Measurements from ENCODE around the gene DCXR.
A peak's percentile ranks its signal among the peaks of the same experiment; 100 is the strongest.

The DCXR gene

DNA sequence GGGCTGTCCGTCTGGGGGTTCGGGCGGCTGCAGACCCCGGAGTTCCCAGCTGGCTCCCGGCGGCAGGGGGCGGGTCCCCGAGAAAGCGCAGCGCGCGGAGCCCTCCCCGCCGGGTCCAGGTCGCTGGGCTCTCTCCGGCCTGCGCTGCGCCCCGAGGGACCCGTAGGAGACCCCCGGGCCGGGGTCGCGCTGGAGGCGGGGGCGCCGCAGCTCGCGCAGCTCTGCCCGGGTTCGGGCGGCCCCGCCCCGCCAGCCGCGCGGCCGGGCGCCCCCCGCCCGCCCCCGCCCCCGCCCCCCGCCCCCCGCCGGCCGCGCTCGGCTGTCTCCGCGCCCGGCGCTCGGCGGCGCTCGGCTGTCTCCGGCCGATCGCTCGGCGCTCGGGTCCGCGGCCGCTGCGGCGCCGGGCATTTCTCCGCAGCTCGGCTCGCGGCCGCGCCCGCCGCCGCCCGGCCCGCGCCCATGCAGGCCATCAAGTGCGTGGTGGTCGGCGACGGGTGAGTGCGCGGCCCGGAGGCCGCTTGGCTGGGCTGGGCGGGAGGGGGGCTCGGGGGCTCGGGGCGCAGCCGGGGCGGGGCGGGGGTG is 6.1 kb downstream of the DCXR start, which contains the start of gene RAC3:
TSS of gene RAC3 (plus strand) at position 376 of the 582 bp plus-strand sequence. CDS start at position 460, 84 bp downstream.
- Histone ChIP-seq H3K27me3 (ENCODE audit: control insufficient read depth in 1 of 2, insufficient read depth in 2 of 2, low read length in 2 of 2) (peaks cover 13 to 25% of the 10 kb centered on the region in 2 donors), H3K27ac (ENCODE audit: low read depth, low read length) (no peak within 1 kb of the TSS), H3K9me3 (ENCODE audit: low read length) (no peaks in the 10 kb centered on the region), H3K4me1 (ENCODE audit: insufficient read depth, low read length) (peaks cover 13% of the 10 kb centered on the region), H3K4me3 (ENCODE audit: low read depth in 1 of 2, low read length in 2 of 2) (peak within 1 kb of the TSS; percentile 27 to 32), H3K36me3 (ENCODE audit: insufficient read depth, low read length) (no peaks in the 10 kb centered on the region), H3K9ac (ENCODE audit: low read length) (no peak within 1 kb of the TSS)

- Histone ChIP-seq H3K27me3 (ENCODE audit: control insufficient read depth in 1 of 2, insufficient read depth in 2 of 2, low read length in 2 of 2) (peaks cover 13 to 25% of the 10 kb centered on the region in 2 donors), H3K9me3 (ENCODE audit: low read length) (no peaks in the 10 kb centered on the region), H3K9ac (ENCODE audit: low read length) (no peak overlapping the region), H3K27ac (ENCODE audit: low read depth, low read length) (no peak overlapping the region), H3K4me1 (ENCODE audit: insufficient read depth, low read length) (peaks cover 6% of the 10 kb centered on the region), H3K36me3 (ENCODE audit: insufficient read depth, low read length) (no peaks in the 10 kb centered on the region), H3K4me3 (ENCODE audit: low read depth in 1 of 2, low read length in 2 of 2) (peak overlapping the region; percentile 27 to 32)
Observed at GRCh38 chr17:82030470-82031302, 6.8 kb downstream of the DCXR start.

DNA sequence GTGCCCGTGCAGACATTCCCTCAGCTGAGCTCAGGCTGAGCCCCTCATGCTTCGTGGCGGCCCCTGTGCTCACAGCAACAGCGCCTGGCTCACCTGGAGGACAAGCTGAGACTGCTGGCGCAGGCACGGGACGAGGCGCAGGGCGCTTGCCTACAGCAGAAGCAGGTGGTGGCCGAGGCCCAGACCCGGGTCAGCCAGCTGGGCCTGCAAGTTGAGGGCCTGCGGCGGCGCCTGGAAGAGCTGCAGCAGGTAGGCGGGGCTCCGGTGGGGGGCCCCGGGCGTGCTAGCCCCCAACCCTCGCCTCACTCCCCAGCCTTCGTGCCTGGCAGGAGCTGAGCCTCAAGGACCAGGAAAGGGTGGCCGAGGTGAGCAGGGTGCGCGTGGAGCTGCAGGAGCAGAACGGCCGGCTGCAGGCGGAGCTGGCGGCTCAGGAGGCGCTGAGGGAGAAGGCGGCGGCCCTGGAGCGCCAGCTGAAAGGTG is 7.5 kb downstream of the DCXR start:
- no peak overlapping the region for H3K9ac ChIP-seq (ENCODE audit: low read length)
- no peak overlapping the region for H3K27ac ChIP-seq (ENCODE audit: low read depth, low read length)

GRCh38 chr17:82029391-82029790 is 8.1 kb downstream of the DCXR start:
- H3K36me3 ChIP-seq (ENCODE audit: insufficient read depth, low read length) = no peaks in the 10 kb centered on the region
- no peak overlapping the region for H3K27ac ChIP-seq (ENCODE audit: low read depth, low read length)
- H3K4me1 ChIP-seq (ENCODE audit: insufficient read depth, low read length) = peaks cover 5% of the 10 kb centered on the region
- no peak overlapping the region for H3K9ac ChIP-seq (ENCODE audit: low read length)
- no peaks in the 10 kb centered on the region for H3K9me3 ChIP-seq (ENCODE audit: low read length)
- no peak overlapping the region for H3K4me3 ChIP-seq (ENCODE audit: low read depth in 1 of 2, low read length in 2 of 2)
- H3K27me3 ChIP-seq (ENCODE audit: control insufficient read depth in 1 of 2, insufficient read depth in 2 of 2, low read length in 2 of 2) = peaks cover 13 to 25% of the 10 kb centered on the region in 2 donors

More for the DNA sequence above, 7.5 kb downstream of the DCXR start:
- H3K4me1 ChIP-seq (ENCODE audit: insufficient read depth, low read length) = peaks cover 5% of the 10 kb centered on the region
- H3K36me3 ChIP-seq (ENCODE audit: insufficient read depth, low read length) = no peaks in the 10 kb centered on the region
- no peak overlapping the region for H3K4me3 ChIP-seq (ENCODE audit: low read depth in 1 of 2, low read length in 2 of 2)
- no peaks in the 10 kb centered on the region for H3K9me3 ChIP-seq (ENCODE audit: low read length)
- H3K27me3 ChIP-seq (ENCODE audit: control insufficient read depth in 1 of 2, insufficient read depth in 2 of 2, low read length in 2 of 2) = peaks cover 13 to 25% of the 10 kb centered on the region in 2 donors

DNA sequence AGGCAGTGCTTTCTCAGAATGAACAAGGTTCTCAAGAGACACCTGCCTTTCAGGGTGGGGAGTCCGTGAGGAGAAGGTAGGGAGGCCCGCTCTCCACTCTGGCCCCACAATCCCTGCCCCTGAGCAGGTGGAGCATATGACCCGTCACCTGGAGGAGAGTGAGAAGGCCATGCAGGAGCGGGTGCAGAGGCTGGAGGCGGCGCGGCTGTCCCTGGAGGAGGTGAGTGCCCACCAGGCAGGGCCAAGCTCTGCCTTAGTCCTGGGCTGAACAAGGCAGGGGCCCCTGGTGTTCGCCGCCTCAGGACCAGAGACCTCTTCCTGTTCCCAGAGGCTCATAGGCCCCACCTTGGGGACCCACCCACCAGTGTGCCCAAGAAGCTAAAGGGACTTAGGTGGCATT is 8.5 kb downstream of the DCXR start:
- Histone ChIP-seq H3K4me1 (ENCODE audit: insufficient read depth, low read length) (peaks cover 10% of the 10 kb centered on the region), H3K36me3 (ENCODE audit: insufficient read depth, low read length) (no peaks in the 10 kb centered on the region), H3K9ac (ENCODE audit: low read length) (no peak overlapping the region), H3K9me3 (ENCODE audit: low read length) (no peaks in the 10 kb centered on the region), H3K27me3 (ENCODE audit: control insufficient read depth in 1 of 2, insufficient read depth in 2 of 2, low read length in 2 of 2) (peaks cover 13 to 25% of the 10 kb centered on the region in 2 donors), H3K4me3 (ENCODE audit: low read depth in 1 of 2, low read length in 2 of 2) (no peak overlapping the region), H3K27ac (ENCODE audit: low read depth, low read length) (no peak overlapping the region)

DNA sequence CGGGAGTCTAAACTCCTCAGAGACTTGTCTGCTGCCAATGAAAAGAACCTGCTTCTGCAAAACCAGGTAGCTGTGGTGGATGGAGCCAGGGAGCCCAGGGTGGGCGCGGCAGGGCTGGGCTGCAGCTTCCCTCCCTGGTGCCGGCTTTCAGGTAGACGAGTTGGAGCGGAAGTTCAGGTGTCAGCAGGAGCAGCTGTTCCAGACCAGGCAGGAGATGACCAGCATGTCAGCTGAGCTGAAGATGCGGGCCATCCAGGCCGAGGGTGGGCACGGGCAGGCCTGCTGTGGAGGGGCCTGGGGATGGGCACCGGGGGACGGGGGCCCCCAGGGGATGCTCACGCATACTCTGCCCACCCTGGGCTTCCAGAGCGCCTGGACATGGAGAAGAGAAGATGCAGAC is 9.3 kb downstream of the DCXR start:
- Histone ChIP-seq H3K4me1 (ENCODE audit: insufficient read depth, low read length) (peaks cover 14% of the 10 kb centered on the region), H3K9ac (ENCODE audit: low read length) (no peak overlapping the region), H3K4me3 (ENCODE audit: low read depth in 1 of 2, low read length in 2 of 2) (no peak overlapping the region), H3K27me3 (ENCODE audit: control insufficient read depth in 1 of 2, insufficient read depth in 2 of 2, low read length in 2 of 2) (peaks cover 13 to 20% of the 10 kb centered on the region in 2 donors), H3K36me3 (ENCODE audit: insufficient read depth, low read length) (no peaks in the 10 kb centered on the region), H3K9me3 (ENCODE audit: low read length) (no peaks in the 10 kb centered on the region), H3K27ac (ENCODE audit: low read depth, low read length) (no peak overlapping the region)

DNA sequence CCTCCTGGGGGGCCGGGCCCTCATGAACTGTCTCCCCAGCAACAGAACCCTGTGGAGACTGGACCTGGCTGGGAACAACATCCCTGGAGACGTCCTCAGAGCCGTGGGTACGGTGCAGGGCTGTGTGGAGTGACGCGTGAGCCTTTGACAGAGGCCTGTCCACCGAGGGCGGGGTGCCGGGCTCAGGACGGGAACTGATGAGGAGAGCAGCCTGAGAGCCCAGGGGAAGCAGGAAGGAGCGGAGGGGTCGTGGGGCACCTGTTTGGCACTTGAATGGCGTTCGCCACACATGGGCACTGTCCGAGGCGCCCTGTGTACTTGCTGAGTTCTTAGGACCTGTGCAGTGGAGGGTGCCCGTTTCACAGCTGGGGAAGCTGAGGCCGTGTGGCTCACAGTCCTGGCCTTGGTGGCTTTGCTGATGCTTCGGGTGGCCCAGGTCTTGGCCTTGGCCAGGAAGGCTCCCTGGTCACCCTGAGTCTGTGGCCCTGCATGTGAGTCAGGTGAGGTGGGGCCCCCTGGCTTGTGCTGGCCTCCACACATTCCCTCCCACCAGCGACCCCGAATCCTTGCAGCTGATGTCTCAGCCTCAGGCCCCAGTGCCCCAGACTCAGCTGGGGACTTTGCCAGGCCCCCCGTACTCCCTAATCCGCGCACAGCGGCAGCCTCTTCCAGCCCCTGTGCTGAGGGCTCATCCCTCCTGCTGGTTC is 11.9 kb downstream of the DCXR start:
- Histone ChIP-seq H3K27ac (ENCODE audit: low read depth, low read length) (no peak overlapping the region), H3K9me3 (ENCODE audit: low read length) (no peaks in the 10 kb centered on the region), H3K4me1 (ENCODE audit: insufficient read depth, low read length) (peaks cover 30% of the 10 kb centered on the region), H3K27me3 (ENCODE audit: control insufficient read depth in 1 of 2, insufficient read depth in 2 of 2, low read length in 2 of 2) (no peaks in the 10 kb centered on the region), H3K36me3 (ENCODE audit: insufficient read depth, low read length) (no peaks in the 10 kb centered on the region), H3K4me3 (ENCODE audit: low read depth in 1 of 2, low read length in 2 of 2) (no peak overlapping the region), H3K9ac (ENCODE audit: low read length) (no peak overlapping the region)

GRCh38 chr17:82024859-82025258 is 12.6 kb downstream of the DCXR start:
- Histone ChIP-seq H3K4me1 (ENCODE audit: insufficient read depth, low read length) (peaks cover 25% of the 10 kb centered on the region), H3K36me3 (ENCODE audit: insufficient read depth, low read length) (no peaks in the 10 kb centered on the region), H3K4me3 (ENCODE audit: low read depth in 1 of 2, low read length in 2 of 2) (no peak overlapping the region), H3K9ac (ENCODE audit: low read length) (no peak overlapping the region), H3K9me3 (ENCODE audit: low read length) (no peaks in the 10 kb centered on the region), H3K27me3 (ENCODE audit: control insufficient read depth in 1 of 2, insufficient read depth in 2 of 2, low read length in 2 of 2) (no peaks in the 10 kb centered on the region), H3K27ac (ENCODE audit: low read depth, low read length) (no peak overlapping the region)

DNA sequence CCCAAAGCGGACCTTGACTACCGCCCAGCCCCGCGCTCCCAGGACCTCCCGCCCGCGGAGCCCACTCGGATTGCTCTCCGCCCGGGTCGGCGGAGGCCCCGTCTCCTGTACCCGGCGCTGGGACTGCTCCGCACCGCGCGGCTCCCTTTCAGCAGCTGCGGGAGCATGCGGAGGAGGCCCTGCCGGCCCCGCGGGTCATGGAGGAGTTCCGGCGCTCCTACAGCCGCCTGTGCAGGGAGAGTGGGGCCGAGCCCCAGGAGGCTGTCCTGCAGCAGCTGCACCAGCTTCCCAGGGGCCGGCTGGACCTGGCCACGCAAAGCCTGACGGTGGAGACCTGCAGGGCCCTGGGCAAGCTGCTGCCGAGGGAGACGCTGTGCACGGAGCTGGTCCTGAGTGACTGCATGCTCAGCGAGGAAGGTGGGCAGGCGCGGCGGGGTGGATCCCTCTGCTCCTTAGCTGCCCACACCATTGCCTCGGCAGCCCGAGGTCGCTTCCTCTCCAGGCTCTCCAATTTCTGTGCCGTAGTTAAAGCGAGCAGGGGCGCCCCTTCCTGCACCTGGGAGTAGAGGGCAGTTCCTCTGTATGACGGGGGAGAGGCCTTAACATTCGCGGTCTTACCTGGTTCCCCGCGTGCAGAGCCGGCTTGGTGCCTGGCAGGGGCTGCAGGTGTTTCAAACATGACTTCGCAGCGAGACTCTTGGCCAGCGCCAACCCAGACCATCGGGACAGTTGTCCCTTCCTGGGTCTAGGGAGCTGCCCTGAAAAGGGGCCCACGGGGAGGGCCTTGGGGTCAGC is 13.9 kb downstream of the DCXR start:
- Histone ChIP-seq H3K27me3 (ENCODE audit: control insufficient read depth in 1 of 2, insufficient read depth in 2 of 2, low read length in 2 of 2) (no peaks in the 10 kb centered on the region), H3K36me3 (ENCODE audit: insufficient read depth, low read length) (no peaks in the 10 kb centered on the region), H3K9me3 (ENCODE audit: low read length) (no peaks in the 10 kb centered on the region), H3K27ac (ENCODE audit: low read depth, low read length) (no peak overlapping the region), H3K4me1 (ENCODE audit: insufficient read depth, low read length) (peaks cover 24% of the 10 kb centered on the region), H3K9ac (ENCODE audit: low read length) (no peak overlapping the region), H3K4me3 (ENCODE audit: low read depth in 1 of 2, low read length in 2 of 2) (peak overlapping the region; percentile 63 to 66)

DNA sequence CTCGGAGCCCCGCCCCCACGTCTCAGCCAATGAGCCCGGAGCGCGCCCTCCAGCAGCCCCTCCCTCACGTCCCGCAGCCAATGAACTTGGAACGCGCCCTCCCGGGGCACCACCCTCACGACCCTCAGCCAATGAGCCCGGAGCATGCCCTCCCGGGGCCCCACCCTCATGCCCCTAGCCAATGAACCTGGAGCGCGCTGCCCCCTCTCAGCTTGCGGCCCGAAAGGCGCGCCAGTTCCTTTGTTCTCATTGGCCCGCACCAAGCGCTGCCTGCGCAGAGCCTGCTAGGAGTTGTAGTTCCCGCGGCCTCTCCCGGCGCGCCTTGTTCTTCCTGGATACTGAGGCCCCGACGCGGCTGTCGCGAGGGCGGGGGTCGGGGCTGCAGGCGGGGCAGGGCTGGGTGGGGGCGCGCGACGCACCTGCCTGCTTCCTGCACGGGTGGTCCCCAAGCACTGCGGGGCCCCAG is 14.5 kb downstream of the DCXR start, which contains the start of gene LRRC45:
TSS of gene LRRC45 (plus strand) at position 325 of the 466 bp plus-strand sequence. CDS start 339 bp downstream, outside the sequence.
- peak within 1 kb of the TSS; percentile 49 for H3K27ac ChIP-seq (ENCODE audit: low read depth, low read length)
- no peaks in the 10 kb centered on the region for H3K36me3 ChIP-seq (ENCODE audit: insufficient read depth, low read length)
- no peaks in the 10 kb centered on the region for H3K9me3 ChIP-seq (ENCODE audit: low read length)
- H3K4me1 ChIP-seq (ENCODE audit: insufficient read depth, low read length) = peaks cover 24% of the 10 kb centered on the region
- H3K4me3 ChIP-seq (ENCODE audit: low read depth in 1 of 2, low read length in 2 of 2) = peak within 1 kb of the TSS; percentile 75 to 86
- H3K27me3 ChIP-seq (ENCODE audit: control insufficient read depth in 1 of 2, insufficient read depth in 2 of 2, low read length in 2 of 2) = no peaks in the 10 kb centered on the region
- H3K9ac ChIP-seq (ENCODE audit: low read length) = peak within 1 kb of the TSS; percentile 24
